Activated B cell treated with CpG ODN at 0.5 μM for 24 hours (primary cell): ENCODE data around the gene CMIP. TPM values are rescaled to one million over a fixed set of nuclear protein-coding genes. Genes with fewer than 3 reads are reported as not detected.
A peak's percentile ranks its signal among the peaks of the same experiment; 100 is the strongest.

Source experiments
- ATAC-seq: fragments of 200-7000 bp; cut with Tn5 transposase; one replicate; pipeline ENCODE4 v1.10.0; 2021; ENCODE audit warnings: low read depth, mild to moderate bottlenecking, moderate library complexity
- CTCF ChIA-PET: fragments of 350-600 bp; sonication (Branson Sonifier 250); formaldehyde crosslinking; loops from one replicate; lab custom pipeline; 2021; ENCODE audit warnings: antibody characterized with exemption; lab: Charles Lee
- POLR2A ChIA-PET: fragments of 350-600 bp; sonication (Branson Sonifier 250); formaldehyde crosslinking; loops from one replicate; lab custom pipeline; 2021; ENCODE audit warnings: antibody characterized with exemption; lab: Charles Lee
- DNase-seq: peaks from one replicate; pipeline ENCODE4 v3.0.0; 2022
- H3K27ac Mint-ChIP-seq: one replicate; pipeline ENCODE4 v1.8.0; 2020; ENCODE audit warnings: mixed read lengths
- H3K27me3 Mint-ChIP-seq: one replicate; pipeline ENCODE4 v1.8.0; 2021; ENCODE audit warnings: mixed read lengths
- H3K36me3 Mint-ChIP-seq: one replicate; pipeline ENCODE4 v1.8.0; 2021; ENCODE audit warnings: low read depth, mixed read lengths
- H3K4me1 Mint-ChIP-seq: one replicate; pipeline ENCODE4 v1.8.0; 2021; ENCODE audit warnings: mixed read lengths
- H3K4me3 Mint-ChIP-seq: one replicate; pipeline ENCODE4 v1.8.0; 2020; ENCODE audit warnings: mild to moderate bottlenecking, mixed read lengths
- H3K9me3 Mint-ChIP-seq: one replicate; pipeline ENCODE4 v1.8.0; 2020; ENCODE audit warnings: mixed read lengths
- intact Hi-C: fragments of 100-400 bp; cut with micrococcal nuclease; formaldehyde crosslinking; loops from one replicate; pipeline ENCODE4 v1.15.1; 2024
- total RNA-seq: library from RNA; stranded (reverse); gene quantifications from 2 replicates; pipeline ENCODE4 v1.2.3, GENCODE V29; 2022
- TF ChIP-seq, protein P1 (sequence below): fragments of 200-600 bp; IDR thresholded peaks from one replicate; pipeline ENCODE4 v1.8.0; 2022; ENCODE audit warnings: antibody characterized with exemption, mild to moderate bottlenecking

Gene CMIP
- total RNA-seq, 1 donor from 2014 or later: 76.3 TPM

DNA sequence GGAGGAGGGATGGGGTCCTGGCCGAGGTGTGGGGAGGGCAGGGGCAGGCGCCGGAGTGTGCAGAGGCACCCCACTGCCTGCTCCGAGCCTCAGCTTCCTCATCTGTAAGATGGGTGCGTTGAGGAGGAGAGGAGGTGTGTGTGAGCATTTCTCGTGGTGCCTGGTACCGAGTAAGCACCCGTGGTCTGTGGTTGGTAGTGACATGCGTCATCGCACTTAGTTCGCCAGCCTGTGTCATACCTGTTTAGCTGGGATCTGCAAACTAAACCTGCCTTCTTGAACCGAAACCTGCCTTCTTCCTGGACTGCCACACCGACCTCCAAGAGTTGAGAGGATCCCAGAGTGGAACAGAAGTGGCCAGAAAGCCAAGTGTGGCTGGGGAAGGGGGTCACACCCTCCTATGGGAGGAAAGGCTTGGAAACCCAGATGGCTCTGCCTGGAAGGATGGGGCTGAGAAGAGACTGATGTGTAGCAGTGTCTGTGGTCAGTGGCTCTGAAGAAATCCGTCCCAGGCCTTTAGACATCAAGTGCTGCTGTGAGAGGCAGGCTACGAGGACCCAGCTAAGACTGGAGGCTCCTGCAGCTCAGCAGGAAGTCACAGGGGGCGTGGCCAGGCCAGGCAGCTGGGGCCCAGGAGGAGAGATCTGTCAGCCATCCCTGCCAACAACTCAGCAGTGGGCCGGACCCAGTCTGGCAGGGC lies 171.9 kb downstream of the CMIP start:
- DNase-seq (peak; percentile 33), ATAC-seq (peak; percentile 89)
- peak overlapping the region; percentile 13 for H3K4me3 Mint-ChIP-seq
- no peaks in the 10 kb centered on the region for H3K9me3 Mint-ChIP-seq
- CTCF ChIA-PET: interaction anchor here (1.0 to 1.6 kb wide), 5 partner anchors 114 to 270 kb away, joined by 3 to 8 read pairs (median 4); no protein-coding TSS in a partner anchor
- H3K27ac Mint-ChIP-seq: peak overlapping the region; percentile 60
- peaks cover 4% of the 10 kb centered on the region for H3K4me1 Mint-ChIP-seq
- intact Hi-C loops: no loop called here
- POLR2A ChIA-PET: interaction anchor here (0.7 to 1.2 kb wide), 5 partner anchors 12 to 192 kb away, joined by 3 to 7 read pairs (median 5); no protein-coding TSS in a partner anchor
- no peaks in the 10 kb centered on the region for H3K27me3 Mint-ChIP-seq
- TF ChIP-seq, protein P1, sequence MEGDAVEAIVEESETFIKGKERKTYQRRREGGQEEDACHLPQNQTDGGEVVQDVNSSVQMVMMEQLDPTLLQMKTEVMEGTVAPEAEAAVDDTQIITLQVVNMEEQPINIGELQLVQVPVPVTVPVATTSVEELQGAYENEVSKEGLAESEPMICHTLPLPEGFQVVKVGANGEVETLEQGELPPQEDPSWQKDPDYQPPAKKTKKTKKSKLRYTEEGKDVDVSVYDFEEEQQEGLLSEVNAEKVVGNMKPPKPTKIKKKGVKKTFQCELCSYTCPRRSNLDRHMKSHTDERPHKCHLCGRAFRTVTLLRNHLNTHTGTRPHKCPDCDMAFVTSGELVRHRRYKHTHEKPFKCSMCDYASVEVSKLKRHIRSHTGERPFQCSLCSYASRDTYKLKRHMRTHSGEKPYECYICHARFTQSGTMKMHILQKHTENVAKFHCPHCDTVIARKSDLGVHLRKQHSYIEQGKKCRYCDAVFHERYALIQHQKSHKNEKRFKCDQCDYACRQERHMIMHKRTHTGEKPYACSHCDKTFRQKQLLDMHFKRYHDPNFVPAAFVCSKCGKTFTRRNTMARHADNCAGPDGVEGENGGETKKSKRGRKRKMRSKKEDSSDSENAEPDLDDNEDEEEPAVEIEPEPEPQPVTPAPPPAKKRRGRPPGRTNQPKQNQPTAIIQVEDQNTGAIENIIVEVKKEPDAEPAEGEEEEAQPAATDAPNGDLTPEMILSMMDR: no peak
- H3K36me3 Mint-ChIP-seq: peaks cover 45% of the 10 kb centered on the region

DNA sequence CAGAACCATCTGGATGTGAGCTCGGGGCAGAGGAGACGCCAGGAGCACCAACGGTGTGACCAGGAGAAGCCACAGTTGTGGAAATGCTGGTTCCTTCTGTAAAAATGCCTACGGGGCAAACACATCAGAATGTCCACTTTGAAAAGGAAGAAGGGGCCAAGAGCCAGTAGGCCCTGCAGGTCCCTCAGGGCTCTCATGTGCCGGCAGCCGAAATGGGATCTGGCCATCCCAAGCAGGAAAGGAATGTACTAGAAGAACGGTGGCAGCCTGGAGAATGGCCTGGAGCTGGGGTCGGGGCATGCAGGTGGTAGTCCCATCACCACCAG lies 172.4 kb downstream of the CMIP start:
- Mint-ChIP-seq H3K9me3 (no peaks in the 10 kb centered on the region), H3K4me3 (no peak overlapping the region), H3K27me3 (no peaks in the 10 kb centered on the region), H3K27ac (peak overlapping the region; percentile 60), H3K4me1 (peaks cover 2% of the 10 kb centered on the region), H3K36me3 (peaks cover 45% of the 10 kb centered on the region)
- intact Hi-C loops: no loop called here
- ATAC-seq (no peak), DNase-seq (no peak)
- TF ChIP-seq, protein P1: no peak
- ChIA-PET POLR2A (interaction anchor here (0.7 to 1.2 kb wide), 3 partner anchors 116 to 192 kb away, joined by 3 to 7 read pairs (median 3); no protein-coding TSS in a partner anchor), CTCF (interaction anchor here (1.3 to 1.6 kb wide), 4 partner anchors 116 to 269 kb away, joined by 3 to 8 read pairs (median 4); no protein-coding TSS in a partner anchor)

DNA sequence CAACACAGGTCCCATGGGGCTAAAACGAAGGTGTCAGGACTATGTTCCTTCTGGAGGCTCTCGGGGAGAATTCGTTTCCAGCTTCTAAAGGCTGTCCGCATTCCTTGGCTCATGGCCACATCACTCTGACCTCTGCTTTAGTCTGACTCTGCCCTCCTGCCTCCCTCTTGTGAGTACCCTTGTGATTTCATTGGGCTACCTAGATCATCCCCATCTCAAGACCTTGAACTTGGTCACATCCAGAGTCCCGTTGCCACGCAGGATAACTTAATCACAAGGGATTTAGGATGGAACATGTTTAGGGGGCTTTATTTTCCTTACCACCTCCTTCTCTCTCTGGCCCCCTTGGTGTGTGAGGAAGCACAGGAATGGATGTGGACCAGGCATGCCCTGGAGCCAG lies 173.6 kb downstream of the CMIP start:
- POLR2A ChIA-PET: no interaction called here
- Mint-ChIP-seq H3K4me3 (no peak overlapping the region), H3K36me3 (peaks cover 51% of the 10 kb centered on the region), H3K4me1 (peaks cover 2% of the 10 kb centered on the region), H3K27ac (no peak overlapping the region), H3K27me3 (no peaks in the 10 kb centered on the region), H3K9me3 (no peaks in the 10 kb centered on the region)
- intact Hi-C loops: no loop called here
- ATAC-seq (no peak), DNase-seq (no peak)
- CTCF ChIA-PET: no interaction called here
- TF ChIP-seq, protein P1: no peak

DNA sequence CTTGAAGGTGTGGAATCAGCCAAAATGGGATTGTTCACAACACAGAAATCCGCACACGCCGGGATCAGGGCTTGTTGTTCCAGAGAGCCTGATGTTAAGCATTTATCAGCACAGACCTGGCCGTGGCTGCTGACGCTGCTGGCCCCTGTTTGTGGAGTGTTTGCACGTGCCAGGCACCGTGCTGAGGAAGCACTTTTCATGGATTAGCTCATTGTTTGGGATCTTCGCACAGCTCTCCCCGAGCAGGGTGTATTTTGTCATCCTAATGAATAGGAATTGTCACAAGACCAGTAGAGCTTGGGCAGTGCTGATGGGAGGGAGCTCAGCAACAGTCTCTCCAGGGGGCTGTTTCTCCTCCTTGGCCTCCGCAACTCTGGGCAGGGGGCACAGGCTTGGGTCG lies 174.1 kb downstream of the CMIP start:
- TF ChIP-seq, protein P1: no peak
- Mint-ChIP-seq H3K4me3 (no peak overlapping the region), H3K4me1 (peaks cover 6% of the 10 kb centered on the region), H3K9me3 (no peaks in the 10 kb centered on the region), H3K27ac (no peak overlapping the region), H3K27me3 (no peaks in the 10 kb centered on the region), H3K36me3 (peaks cover 54% of the 10 kb centered on the region)
- no peak for DNase-seq
- POLR2A ChIA-PET: no interaction called here
- intact Hi-C loops: no loop called here
- ATAC-seq: no peak
- CTCF ChIA-PET: no interaction called here

DNA sequence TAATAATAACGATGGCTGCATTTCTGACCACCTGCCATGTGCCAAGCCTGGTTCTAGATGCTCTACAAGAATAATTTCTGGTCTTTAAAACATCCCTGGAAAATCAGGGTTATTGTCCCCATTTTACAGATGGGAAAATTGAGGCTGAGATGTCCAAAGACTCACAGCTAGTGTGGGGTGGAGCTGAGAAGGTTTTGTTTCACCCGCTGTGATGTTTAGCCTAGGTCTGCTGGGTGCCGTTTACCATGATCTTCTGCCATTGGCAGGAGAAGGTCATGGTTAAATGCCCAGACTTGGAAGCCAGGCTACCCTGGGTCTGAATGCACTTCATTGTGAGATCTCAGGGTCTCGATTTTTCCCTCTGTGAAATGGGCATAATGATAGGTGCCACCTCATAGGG lies 175.4 kb downstream of the CMIP start:
- H3K9me3 Mint-ChIP-seq: no peaks in the 10 kb centered on the region
- no peak for DNase-seq
- ChIA-PET POLR2A (no interaction called here), CTCF (no interaction called here)
- H3K27ac Mint-ChIP-seq: peak overlapping the region; percentile 35
- peaks cover 58% of the 10 kb centered on the region for H3K36me3 Mint-ChIP-seq
- TF ChIP-seq, protein P1: no peak
- no peak for ATAC-seq
- no peak overlapping the region for H3K4me3 Mint-ChIP-seq
- peaks cover 14% of the 10 kb centered on the region for H3K4me1 Mint-ChIP-seq
- no peaks in the 10 kb centered on the region for H3K27me3 Mint-ChIP-seq
- intact Hi-C loops: no loop called here
